ENCODE measurements around the gene ZNF512B. TPM values are rescaled to one million over a fixed set of nuclear protein-coding genes. Genes with fewer than 3 reads are reported as not detected.

The ZNF512B gene
- total RNA-seq, 3 donors from 2014 or later (not counting 1 experiment from before 2014, with no cell fraction given): 11.5 to 16.8 (median 13.8) TPM

DNA sequence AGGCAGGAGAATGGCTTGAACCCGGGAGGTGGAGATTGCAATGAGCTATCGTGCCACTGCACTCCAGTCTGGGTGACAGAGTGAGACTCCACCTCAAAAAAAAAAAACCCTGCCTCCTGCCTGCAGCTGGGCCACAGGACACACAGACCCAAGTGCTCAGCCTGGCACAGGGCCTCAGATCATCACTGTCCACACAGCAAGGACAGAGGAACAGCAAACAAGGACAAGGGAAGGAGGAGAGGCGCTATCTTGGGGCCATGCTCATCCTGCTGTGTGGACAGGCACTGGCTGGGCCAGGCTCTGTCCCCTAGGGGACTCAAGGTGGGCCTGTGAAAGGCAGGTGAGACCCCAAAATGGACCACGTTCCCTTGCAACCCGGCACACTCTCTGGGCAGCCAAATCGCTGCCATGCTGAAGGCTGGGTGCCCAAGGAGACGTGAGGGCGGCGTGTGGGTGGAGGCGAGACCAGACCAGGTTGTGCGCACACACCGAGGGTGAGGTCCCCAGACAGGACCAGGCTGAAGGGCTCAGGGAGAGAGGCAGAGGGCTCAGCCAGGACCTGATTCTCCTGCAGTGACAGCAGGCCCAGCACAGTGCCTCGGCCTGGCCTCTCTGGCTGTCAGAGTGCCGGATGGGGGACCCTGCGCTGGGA is 22.6 kb downstream of the ZNF512B start:
- peak overlapping the region in 1 of 2 donors; percentile 96 for H3K27ac Mint-ChIP-seq
- 89% methylated on average over 15 of the region's 15 CpGs for WGBS (ENCODE audit: insufficient coverage)
- no peaks in the 10 kb centered on the region for H3K36me3 Mint-ChIP-seq
- intact Hi-C loops (cut with micrococcal nuclease): no loop called here
- H3K27me3 Mint-ChIP-seq (ENCODE audit: low read depth in 2 of 2): no peaks in the 10 kb centered on the region
- H3K4me1 Mint-ChIP-seq: peaks cover 25 to 36% of the 10 kb centered on the region in 2 donors
- Histone ChIP-seq H3K9me3 (ENCODE audit: control insufficient read depth, insufficient read depth, low read length) (no peaks in the 10 kb centered on the region), H3K27me3 (ENCODE audit: control insufficient read depth, insufficient read depth, low read length) (no peaks in the 10 kb centered on the region), H3K4me3 (ENCODE audit: low read length) (no peak overlapping the region), H3K4me1 (ENCODE audit: control insufficient read depth, insufficient read depth, low read length) (peaks cover 50% of the 10 kb centered on the region), H3K27ac (ENCODE audit: low read length) (no peak overlapping the region), H3K36me3 (ENCODE audit: control insufficient read depth, insufficient read depth, low read length) (peaks cover 31% of the 10 kb centered on the region)
- no peak for DNase-seq
- TF ChIP-seq, protein P1, sequence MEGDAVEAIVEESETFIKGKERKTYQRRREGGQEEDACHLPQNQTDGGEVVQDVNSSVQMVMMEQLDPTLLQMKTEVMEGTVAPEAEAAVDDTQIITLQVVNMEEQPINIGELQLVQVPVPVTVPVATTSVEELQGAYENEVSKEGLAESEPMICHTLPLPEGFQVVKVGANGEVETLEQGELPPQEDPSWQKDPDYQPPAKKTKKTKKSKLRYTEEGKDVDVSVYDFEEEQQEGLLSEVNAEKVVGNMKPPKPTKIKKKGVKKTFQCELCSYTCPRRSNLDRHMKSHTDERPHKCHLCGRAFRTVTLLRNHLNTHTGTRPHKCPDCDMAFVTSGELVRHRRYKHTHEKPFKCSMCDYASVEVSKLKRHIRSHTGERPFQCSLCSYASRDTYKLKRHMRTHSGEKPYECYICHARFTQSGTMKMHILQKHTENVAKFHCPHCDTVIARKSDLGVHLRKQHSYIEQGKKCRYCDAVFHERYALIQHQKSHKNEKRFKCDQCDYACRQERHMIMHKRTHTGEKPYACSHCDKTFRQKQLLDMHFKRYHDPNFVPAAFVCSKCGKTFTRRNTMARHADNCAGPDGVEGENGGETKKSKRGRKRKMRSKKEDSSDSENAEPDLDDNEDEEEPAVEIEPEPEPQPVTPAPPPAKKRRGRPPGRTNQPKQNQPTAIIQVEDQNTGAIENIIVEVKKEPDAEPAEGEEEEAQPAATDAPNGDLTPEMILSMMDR (IDR thresholded peaks at IDR 0.05): no peak
- peak overlapping the region; percentile 42 for H3K4me3 Mint-ChIP-seq
- H3K9me3 Mint-ChIP-seq: no peaks in the 10 kb centered on the region
- no peak for ATAC-seq

GRCh38 chr20:63945921-63946920 is 23.5 kb downstream of the ZNF512B start:
- ATAC-seq (no peak), DNase-seq (no peak)
- Mint-ChIP-seq H3K4me3 (peak overlapping the region; percentile 42), H3K27ac (peak overlapping the region in 1 of 2 donors; percentile 96), H3K36me3 (no peaks in the 10 kb centered on the region), H3K9me3 (no peaks in the 10 kb centered on the region), H3K4me1 (peaks cover 29 to 45% of the 10 kb centered on the region in 2 donors), H3K27me3 (ENCODE audit: low read depth in 2 of 2) (no peaks in the 10 kb centered on the region)
- intact Hi-C loops (cut with micrococcal nuclease): no loop called here
- H3K27me3 ChIP-seq (ENCODE audit: control insufficient read depth, insufficient read depth, low read length): no peaks in the 10 kb centered on the region
- TF ChIP-seq, protein P1 (IDR thresholded peaks at IDR 0.05): no peak
- 97% methylated on average over 39 of the region's 39 CpGs for WGBS (ENCODE audit: insufficient coverage)
- H3K27ac ChIP-seq (ENCODE audit: low read length): no peak overlapping the region
- H3K9me3 ChIP-seq (ENCODE audit: control insufficient read depth, insufficient read depth, low read length): no peaks in the 10 kb centered on the region
- peaks cover 31% of the 10 kb centered on the region for H3K36me3 ChIP-seq (ENCODE audit: control insufficient read depth, insufficient read depth, low read length)
- H3K4me3 ChIP-seq (ENCODE audit: low read length): no peak overlapping the region
- peaks cover 59% of the 10 kb centered on the region for H3K4me1 ChIP-seq (ENCODE audit: control insufficient read depth, insufficient read depth, low read length)

- ATAC-seq (no peak), DNase-seq (no peak)
- Histone ChIP-seq H3K27me3 (ENCODE audit: control insufficient read depth, insufficient read depth, low read length) (no peaks in the 10 kb centered on the region), H3K9me3 (ENCODE audit: control insufficient read depth, insufficient read depth, low read length) (no peaks in the 10 kb centered on the region), H3K36me3 (ENCODE audit: control insufficient read depth, insufficient read depth, low read length) (peaks cover 38% of the 10 kb centered on the region), H3K27ac (ENCODE audit: low read length) (no peak overlapping the region), H3K4me3 (ENCODE audit: low read length) (no peak overlapping the region), H3K4me1 (ENCODE audit: control insufficient read depth, insufficient read depth, low read length) (peaks cover 60% of the 10 kb centered on the region)
- Mint-ChIP-seq H3K27me3 (ENCODE audit: low read depth in 2 of 2) (no peaks in the 10 kb centered on the region), H3K9me3 (no peaks in the 10 kb centered on the region), H3K4me1 (peaks cover 33 to 49% of the 10 kb centered on the region in 2 donors), H3K27ac (no peak overlapping the region), H3K36me3 (no peaks in the 10 kb centered on the region), H3K4me3 (no peak overlapping the region)
- intact Hi-C loops (cut with micrococcal nuclease): no loop called here
- 97% methylated on average over 17 of the region's 17 CpGs for WGBS (ENCODE audit: insufficient coverage)
- TF ChIP-seq, protein P1 (IDR thresholded peaks at IDR 0.05): no peak
Observed at GRCh38 chr20:63945031-63945658, 24.6 kb downstream of the ZNF512B start.

Data from natural killer cell (primary cell).